NOMO-1 treated with DMSO at 0.1 percent for 48 hours (cell line): Measurements from ENCODE around the gene CAVIN2.

Experiments used
- DNase-seq: peaks from one replicate; lab custom pipeline; 2025; ENCODE audit not compliant: unreplicated experiment; lab: John Stamatoyannopoulos, UW

The CAVIN2 gene

GRCh38 chr2:191866195-191866594 lies 19.3 kb upstream of the CAVIN2 start:
- DNase-seq, result no peak

- DNase-seq, result no peak
These were observed 17.9 kb upstream of the CAVIN2 start for GRCh38 chr2:191864628-191865374.

GRCh38 chr2:191863988-191864387 lies 17.1 kb upstream of the CAVIN2 start:
- no peak for DNase-seq

GRCh38 chr2:191862156-191862775 lies 15.4 kb upstream of the CAVIN2 start:
- DNase-seq, result no peak

GRCh38 chr2:191860760-191861466 lies 14.0 kb upstream of the CAVIN2 start:
- no peak for DNase-seq

GRCh38 chr2:191859681-191860080 lies 12.8 kb upstream of the CAVIN2 start:
- no peak for DNase-seq

- no peak for DNase-seq
These were observed 11.0 kb upstream of the CAVIN2 start for GRCh38 chr2:191857886-191858285.

GRCh38 chr2:191857259-191857805 lies 10.4 kb upstream of the CAVIN2 start:
- DNase-seq, result no peak

GRCh38 chr2:191856111-191856876 lies 9.4 kb upstream of the CAVIN2 start:
- no peak for DNase-seq

GRCh38 chr2:191855382-191855781 lies 8.5 kb upstream of the CAVIN2 start:
- DNase-seq, result no peak

GRCh38 chr2:191854382-191855372 lies 7.8 kb upstream of the CAVIN2 start:
- DNase-seq, result no peak

GRCh38 chr2:191853843-191854242 lies 7.0 kb upstream of the CAVIN2 start:
- no peak for DNase-seq

- DNase-seq, result no peak
These were observed 4.3 kb upstream of the CAVIN2 start for GRCh38 chr2:191851158-191851557.

GRCh38 chr2:191848771-191849767 lies 2.2 kb upstream of the CAVIN2 start:
- DNase-seq, result no peak

- DNase-seq, result no peak
These were observed 876 bp upstream of the CAVIN2 start for GRCh38 chr2:191847764-191848163.

GRCh38 chr2:191845876-191846514 lies 893 bp downstream of the CAVIN2 start:
- no peak for DNase-seq

- no peak for DNase-seq
These were observed 1.6 kb downstream of the CAVIN2 start for GRCh38 chr2:191845248-191845715.

- no peak for DNase-seq
These were observed 2.2 kb downstream of the CAVIN2 start for GRCh38 chr2:191844706-191845105.
